Measurements from ENCODE around the gene SSTR5.
A peak's percentile ranks its signal among the peaks of the same experiment; 100 is the strongest.

Gene SSTR5

GRCh38 chr16:1102921-1103635 is 30.5 kb downstream of the SSTR5 start:
- peak; percentile 42 to 63 (median 45) for DNase-seq (ENCODE audit: low read depth in 3 of 3)

- DNase-seq (ENCODE audit: low read depth in 3 of 3), result no peak
These were observed 31.1 kb downstream of the SSTR5 start for GRCh38 chr16:1103636-1103980.

DNA sequence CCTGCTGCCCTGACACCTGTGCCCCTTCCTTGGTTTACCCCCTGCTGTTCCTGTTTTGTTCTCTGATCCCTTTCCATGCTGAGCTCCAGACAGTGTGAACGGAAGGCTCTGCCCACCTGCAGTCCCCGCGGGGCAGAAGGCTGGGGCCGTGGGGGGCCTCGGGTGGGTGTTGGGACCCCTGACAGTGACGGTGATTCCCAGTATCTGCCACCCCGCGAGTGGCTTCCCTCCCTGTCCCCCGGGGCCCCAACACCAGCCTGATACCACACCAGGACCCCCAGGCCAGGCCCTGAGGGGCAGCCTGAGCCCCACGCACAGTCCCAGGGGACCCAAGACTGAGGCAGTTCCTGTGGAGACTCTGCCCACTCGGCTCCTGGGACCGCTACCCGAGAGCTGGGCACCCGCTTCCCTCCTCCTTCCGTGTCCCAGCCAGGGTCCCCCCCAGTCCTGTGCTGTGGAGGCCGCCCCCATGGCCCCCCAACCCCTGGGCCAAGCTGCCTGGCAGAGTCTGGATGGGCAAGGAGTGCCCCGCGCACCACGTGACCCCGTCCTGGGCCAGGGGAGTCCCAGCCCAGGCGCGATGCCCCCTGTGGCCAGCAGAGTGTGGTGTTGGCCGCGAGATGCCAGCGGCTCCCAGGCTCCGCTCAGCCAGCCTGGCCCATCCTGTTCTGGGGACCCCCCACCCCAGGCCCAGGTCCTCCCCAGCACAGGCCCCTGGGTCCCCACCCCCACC is 33.5 kb downstream of the SSTR5 start:
- peak in 2 of 3 experiments; percentile 7 to 46 for DNase-seq (ENCODE audit: low read depth in 3 of 3)

GRCh38 chr16:1106659-1107058 is 34.1 kb downstream of the SSTR5 start:
- DNase-seq (ENCODE audit: low read depth in 3 of 3), result no peak

DNA sequence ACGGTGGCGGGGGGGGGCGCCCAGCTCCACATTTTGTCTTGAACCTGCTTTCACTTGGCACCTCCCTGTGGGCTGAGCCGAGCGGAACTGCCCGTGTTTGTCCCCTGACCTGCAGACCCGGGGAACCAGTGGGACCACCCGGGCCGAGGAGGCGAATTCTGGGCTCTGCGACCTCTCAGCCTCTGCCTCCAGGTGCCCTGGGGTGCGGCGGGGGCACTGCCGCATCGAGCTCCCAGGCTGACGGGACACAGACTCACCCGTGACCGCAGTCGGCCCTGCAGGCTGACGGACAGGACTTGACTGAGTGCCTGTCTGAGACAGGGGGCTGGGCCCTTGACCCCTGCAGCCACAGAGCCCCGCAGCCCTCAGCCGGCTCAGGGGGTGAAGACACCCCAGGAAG is 34.6 kb downstream of the SSTR5 start:
- DNase-seq (ENCODE audit: low read depth in 3 of 3), result no peak

DNA sequence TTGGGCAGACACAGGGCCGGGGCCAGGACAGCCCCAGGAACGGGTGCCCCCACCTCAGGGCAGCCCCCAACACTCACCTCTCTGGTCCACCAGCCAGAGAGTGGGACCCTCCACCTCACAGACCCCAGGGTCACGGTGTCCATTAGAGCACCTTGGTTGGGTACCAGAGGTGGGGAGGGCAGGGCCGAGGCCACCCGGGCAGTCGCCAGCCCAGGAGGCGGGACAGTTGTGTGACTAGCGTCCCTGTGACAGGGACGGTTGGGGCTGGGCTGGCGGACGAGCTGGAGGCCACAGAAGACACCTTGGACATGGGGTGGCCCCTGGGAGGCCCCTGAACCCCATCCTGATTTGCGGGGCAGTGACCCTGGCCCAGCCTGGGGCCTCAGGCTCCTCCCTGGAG is 35.2 kb downstream of the SSTR5 start:
- DNase-seq (ENCODE audit: low read depth in 3 of 3), result no peak

- no peak for DNase-seq (ENCODE audit: low read depth in 3 of 3)
These were observed 36.0 kb downstream of the SSTR5 start for GRCh38 chr16:1108299-1109252.

DNA sequence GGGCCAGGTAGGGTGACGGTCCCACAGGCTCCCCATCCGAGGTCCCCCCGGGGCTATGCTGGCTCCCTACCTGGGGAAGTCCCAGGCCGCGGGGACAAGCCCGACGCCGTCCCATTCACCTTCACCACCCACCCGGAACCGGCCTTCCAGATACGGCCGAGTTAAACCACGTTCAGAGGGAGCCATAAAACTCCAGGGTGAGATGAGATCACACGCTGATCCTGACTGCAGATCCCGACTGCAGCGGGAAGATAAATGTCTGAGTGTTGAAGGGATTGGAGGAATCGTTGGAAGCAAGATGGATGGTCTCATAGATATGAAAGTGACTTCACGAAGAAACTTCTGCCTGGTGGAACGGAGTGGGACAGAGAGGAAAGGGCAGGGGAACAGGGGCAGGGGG is 37.1 kb downstream of the SSTR5 start:
- no peak for DNase-seq (ENCODE audit: low read depth in 3 of 3)

DNA sequence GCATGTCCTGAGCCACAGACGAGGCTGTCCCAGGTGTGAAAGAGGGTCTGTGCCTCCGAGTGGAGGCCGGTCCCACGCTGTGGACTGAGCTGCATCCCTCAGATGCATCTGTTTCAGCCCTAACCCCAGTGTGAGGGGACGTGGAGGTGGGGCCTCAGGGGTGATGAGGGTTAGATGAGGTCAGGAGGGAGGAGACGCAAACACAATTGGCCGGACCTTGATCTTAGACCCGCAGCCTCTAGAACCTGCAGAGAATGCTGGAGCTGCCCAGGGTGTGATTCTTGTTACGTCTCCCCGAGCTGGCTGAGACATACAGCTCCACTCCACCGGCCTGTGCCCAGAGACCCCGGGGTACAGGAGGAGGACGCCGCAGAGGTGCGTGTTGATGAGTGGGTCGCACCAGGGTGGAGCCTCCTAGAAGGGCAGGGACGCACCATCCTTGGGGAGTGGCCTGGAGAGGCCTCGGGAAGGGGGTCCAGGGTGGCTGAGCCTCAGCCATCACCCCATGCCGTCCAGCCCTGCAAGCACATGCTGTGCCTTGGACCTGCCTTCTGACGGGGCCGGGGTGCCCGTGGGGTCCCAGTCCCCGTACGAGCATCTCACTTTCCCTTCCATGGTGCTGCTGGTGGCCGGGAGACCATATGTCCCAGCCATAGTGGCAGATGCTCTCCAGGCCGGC is 40.1 kb downstream of the SSTR5 start:
- no peak for DNase-seq (ENCODE audit: low read depth in 3 of 3)

DNA sequence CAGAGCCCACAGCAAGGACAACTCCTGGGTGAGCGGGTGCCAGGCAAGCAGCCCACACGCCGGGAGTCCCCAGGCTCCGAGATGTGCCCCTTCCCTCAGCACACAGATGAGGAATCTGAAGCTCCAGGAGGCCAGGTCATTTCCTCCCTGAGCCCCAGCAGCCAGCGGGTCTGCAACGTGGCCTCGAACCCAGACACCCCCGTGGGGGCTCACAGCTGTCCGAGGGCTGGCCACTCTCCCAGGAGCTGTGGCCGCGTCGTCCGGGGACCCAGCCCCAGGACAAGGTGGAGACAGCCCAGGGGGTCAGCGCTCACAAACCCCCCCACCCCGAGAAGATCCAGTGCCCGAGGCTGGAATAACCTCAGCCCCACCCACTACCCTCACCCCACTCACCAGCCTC is 40.9 kb downstream of the SSTR5 start:
- no peak for DNase-seq (ENCODE audit: low read depth in 3 of 3)

- no peak for DNase-seq (ENCODE audit: low read depth in 3 of 3)
These were observed 41.5 kb downstream of the SSTR5 start for GRCh38 chr16:1113889-1114526.

DNA sequence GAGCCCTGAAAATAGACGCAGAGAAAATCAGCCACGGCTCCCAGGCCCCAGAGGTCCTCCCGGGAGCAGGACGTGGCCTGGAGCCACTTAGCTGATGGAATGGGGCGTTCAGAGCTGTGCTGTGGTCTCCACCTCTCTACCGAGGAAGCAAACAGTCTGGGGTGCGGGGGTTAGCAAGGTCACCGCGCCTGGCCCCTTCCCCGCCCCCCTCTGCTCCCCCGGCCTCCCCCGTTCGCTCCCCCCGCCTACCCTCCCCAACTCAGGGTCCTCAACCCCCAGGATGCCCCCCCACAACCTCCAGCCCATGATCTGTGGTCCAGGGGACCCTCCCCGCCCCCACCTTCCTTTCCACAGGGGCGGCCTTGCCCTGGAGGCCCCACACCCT is 44.1 kb downstream of the SSTR5 start:
- DNase-seq (ENCODE audit: low read depth in 3 of 3), result no peak

GRCh38 chr16:1117176-1117900 is 44.8 kb downstream of the SSTR5 start:
- no peak for DNase-seq (ENCODE audit: low read depth in 3 of 3)

- no peak for DNase-seq (ENCODE audit: low read depth in 3 of 3)
These were observed 45.4 kb downstream of the SSTR5 start for GRCh38 chr16:1117926-1118325.

DNA sequence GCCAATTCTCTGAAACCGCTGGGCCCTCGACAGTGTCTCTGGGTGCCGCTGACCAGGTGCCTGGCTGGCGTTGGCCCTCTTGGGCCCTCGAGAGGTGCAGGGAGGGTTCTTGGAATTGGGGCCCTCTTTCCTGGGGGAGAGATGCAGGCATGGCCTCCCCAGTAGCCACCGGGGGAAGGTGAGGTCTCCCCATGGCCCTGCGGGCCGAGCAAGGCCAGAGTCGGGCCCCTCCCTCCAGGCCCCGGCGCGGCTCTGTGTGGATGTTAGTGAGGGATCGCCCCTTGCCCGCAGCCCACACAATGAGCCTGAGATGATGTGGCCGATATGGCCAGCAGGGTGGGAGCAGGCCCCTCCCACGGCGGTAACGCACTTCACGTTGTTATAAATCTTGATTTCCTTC is 46.6 kb downstream of the SSTR5 start:
- no peak for DNase-seq (ENCODE audit: low read depth in 3 of 3)

- no peak for DNase-seq (ENCODE audit: low read depth in 3 of 3)
These were observed 47.4 kb downstream of the SSTR5 start for GRCh38 chr16:1119766-1120576.

- no peak for DNase-seq (ENCODE audit: low read depth in 3 of 3)
These were observed 48.0 kb downstream of the SSTR5 start for GRCh38 chr16:1120577-1120941.

DNA sequence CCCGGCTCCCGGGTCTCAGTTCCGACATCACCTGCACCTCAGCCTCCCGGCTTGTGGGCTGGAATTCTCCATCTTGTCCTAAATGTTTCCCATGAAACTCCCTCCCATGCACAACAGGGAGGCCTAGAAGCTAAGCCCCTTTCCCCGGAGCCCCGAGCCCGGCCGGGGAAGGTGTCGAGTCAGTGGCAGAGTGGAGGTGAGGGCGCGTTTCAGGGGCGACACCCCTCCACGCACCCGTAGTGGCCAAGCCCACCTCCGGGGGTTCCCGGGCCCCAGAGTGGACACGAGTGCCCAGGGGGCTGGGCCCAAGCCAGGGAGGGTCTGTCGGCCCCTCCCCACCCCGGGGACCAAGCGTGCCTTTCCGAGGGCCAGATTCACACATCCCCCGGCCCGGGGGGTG is 48.5 kb downstream of the SSTR5 start:
- no peak for DNase-seq (ENCODE audit: low read depth in 3 of 3)

DNA sequence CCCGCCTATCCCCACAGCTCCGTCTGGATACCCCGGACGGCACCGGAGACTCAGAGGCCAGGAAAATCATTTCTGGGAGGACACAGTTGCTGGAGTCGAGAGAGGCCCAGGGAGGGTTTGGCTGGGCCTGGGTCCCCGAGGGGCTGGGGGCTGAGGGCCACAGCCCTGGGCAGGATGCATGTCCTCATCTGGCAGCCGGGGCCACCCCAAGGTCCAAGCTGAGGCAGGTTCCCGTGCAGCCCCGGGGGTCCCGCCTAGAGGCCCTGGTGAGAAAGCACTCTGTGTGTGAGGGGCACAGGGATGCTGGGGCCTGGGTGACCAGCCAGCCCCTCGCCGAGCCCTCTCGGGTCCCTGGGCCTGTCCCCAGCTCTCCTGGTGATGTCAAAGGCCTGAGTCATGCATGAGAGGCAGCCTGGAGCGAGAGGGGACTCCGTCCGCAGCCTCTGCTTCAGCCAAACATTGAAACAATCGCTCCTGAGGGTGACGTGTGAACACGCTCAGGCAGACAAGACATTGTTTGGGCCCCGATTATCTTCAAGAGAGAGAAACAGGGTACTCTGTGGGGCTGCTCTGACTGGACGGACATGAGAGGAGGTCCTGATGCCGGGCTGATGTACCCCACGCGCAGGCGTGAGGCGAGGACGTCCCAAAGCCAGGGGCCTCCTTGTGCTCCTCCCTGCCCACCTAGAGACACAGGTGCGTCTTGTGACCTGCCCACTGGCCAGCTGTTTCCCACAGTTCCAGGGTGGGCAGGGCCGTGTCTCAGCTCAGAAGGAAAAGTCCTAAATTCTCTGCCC is 49.3 kb downstream of the SSTR5 start:
- DNase-seq (ENCODE audit: low read depth in 3 of 3), result no peak
